Smooth muscle cell of the brain vasculature (primary cell): ENCODE results near the gene GASK1A.
A peak's percentile ranks its signal among the peaks of the same experiment; 100 is the strongest.

ENCODE experiments used
- DNase-seq: peaks from one replicate; pipeline ENCODE4 v3.0.0-alpha.2; 2012; ENCODE audit warnings: low read depth, low spot score

GASK1A gene

GRCh38 chr3:42982645-42983412, 3.7 kb downstream of the GASK1A start:
- DNase-seq, result no peak

GRCh38 chr3:42983927-42984326, 4.8 kb downstream of the GASK1A start:
- DNase-seq, result no peak

- DNase-seq, result no peak
Measured at GRCh38 chr3:42984701-42985100, 5.6 kb downstream of the GASK1A start.

- no peak for DNase-seq
Measured at GRCh38 chr3:42988097-42988496, 9.0 kb downstream of the GASK1A start.

GRCh38 chr3:42988566-42988965, 9.5 kb downstream of the GASK1A start:
- no peak for DNase-seq

- DNase-seq, result no peak
Measured at GRCh38 chr3:42991341-42992315, 12.5 kb downstream of the GASK1A start.

- no peak for DNase-seq
Measured at GRCh38 chr3:42994595-42994994, 15.5 kb downstream of the GASK1A start.

GRCh38 chr3:42996021-42996420, 16.9 kb downstream of the GASK1A start:
- DNase-seq, result no peak

- no peak for DNase-seq
Measured at GRCh38 chr3:42996633-42997075, 17.5 kb downstream of the GASK1A start.

- DNase-seq, result no peak
Measured at GRCh38 chr3:42999212-42999611, 20.1 kb downstream of the GASK1A start.

GRCh38 chr3:42999632-43000031, 20.5 kb downstream of the GASK1A start:
- no peak for DNase-seq

GRCh38 chr3:43000387-43000786, 21.3 kb downstream of the GASK1A start:
- no peak for DNase-seq

- peak; percentile 62 for DNase-seq
Measured at GRCh38 chr3:43001094-43001553, 22.0 kb downstream of the GASK1A start.

- DNase-seq, result no peak
Measured at GRCh38 chr3:43001556-43002121, 22.5 kb downstream of the GASK1A start.

GRCh38 chr3:43004282-43004681, 25.2 kb downstream of the GASK1A start:
- DNase-seq, result no peak

- no peak for DNase-seq
Measured at GRCh38 chr3:43005253-43005652, 26.1 kb downstream of the GASK1A start.

GRCh38 chr3:43005981-43006380, 26.9 kb downstream of the GASK1A start:
- DNase-seq, result no peak

- DNase-seq, result no peak
Measured at GRCh38 chr3:43006825-43007224, 27.7 kb downstream of the GASK1A start.

- no peak for DNase-seq
Measured at GRCh38 chr3:43009547-43009946, 30.4 kb downstream of the GASK1A start.

GRCh38 chr3:43010638-43011037, 31.5 kb downstream of the GASK1A start:
- DNase-seq, result no peak

- no peak for DNase-seq
Measured at GRCh38 chr3:43011638-43012037, 32.5 kb downstream of the GASK1A start.

GRCh38 chr3:43012174-43012573, 33.1 kb downstream of the GASK1A start:
- no peak for DNase-seq
